Measurements from ENCODE around the gene TEX55.
"Not testable (repeated sequence)": the region's sequence is repeated elsewhere in the genome, so short reads cannot be mapped to it uniquely, and the experiment has no call there.

The TEX55 gene

DNA sequence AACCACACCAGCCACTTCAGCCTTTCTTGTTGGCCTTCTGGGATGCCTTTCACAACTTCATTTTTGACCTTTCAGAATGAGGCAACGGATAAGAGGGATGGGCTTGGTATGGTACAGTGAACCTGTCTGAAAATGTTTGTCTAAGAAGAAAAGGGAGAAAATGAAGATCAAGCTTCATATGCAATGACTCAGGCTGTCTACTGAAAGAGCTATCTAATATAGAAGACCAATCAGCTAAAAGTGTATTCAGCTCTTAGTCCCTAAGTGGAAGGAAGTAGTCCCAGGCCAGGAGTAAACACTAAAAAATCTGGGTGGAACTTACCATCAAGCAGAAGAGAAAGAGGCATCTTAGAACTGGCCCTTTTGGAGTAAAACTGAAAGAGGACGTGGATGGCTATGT lies 15.3 kb downstream of the TEX55 start:
- DNase-seq: no peak

DNA sequence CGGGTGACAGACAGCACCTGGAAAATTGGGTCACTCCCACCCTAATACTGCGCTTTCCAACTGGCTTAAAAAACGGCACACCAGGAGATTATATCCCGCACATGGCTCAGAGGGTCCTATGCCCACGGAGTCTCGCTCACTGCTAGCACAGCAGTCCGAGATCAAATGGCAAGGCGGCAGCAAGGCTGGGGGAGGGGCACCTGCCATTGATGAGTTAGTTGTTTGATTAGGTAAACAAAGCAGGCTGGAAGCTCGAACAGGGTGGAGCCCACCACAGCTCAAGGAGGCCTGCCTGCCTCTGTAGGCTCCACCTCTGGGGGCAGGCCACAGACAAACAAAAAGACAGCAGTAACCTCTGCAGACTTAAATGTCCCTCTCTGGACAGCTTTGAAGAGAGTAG lies 18.8 kb downstream of the TEX55 start:
- not testable (repeated sequence) for DNase-seq

- DNase-seq: no peak
Measured at GRCh38 chr3:119170821-119171220, 24.9 kb downstream of the TEX55 start.

DNA sequence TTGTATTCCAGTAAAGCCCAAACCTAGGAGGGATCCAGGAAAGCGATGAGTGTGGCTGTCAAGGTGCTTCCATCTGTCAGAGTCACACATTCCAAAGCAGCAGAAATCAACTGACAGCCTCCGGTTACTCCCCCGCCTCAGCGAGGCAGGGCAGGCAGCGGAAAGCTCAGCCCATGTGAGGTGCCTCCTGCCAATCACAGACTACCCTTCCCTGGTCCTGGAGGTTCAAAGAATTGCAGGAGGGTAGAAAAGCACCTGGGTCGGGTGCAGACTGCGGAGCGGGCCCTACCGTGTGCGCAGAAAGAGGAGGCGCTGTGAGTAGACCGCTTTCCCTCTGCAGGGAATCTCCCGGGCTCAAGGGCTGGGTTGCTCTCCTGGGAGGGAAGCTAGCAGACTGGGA lies 27.4 kb downstream of the TEX55 start, which contains the start of gene UPK1B:
TSS of gene UPK1B (plus strand) at position 274 of the 400 bp plus-strand sequence. CDS start 13,144 bp downstream, outside the sequence.
- DNase-seq: no peak

- no peak for DNase-seq
Measured at GRCh38 chr3:119175872-119176756, 30.1 kb downstream of the TEX55 start.

GRCh38 chr3:119176778-119177177 lies 30.8 kb downstream of the TEX55 start:
- DNase-seq: no peak

DNA sequence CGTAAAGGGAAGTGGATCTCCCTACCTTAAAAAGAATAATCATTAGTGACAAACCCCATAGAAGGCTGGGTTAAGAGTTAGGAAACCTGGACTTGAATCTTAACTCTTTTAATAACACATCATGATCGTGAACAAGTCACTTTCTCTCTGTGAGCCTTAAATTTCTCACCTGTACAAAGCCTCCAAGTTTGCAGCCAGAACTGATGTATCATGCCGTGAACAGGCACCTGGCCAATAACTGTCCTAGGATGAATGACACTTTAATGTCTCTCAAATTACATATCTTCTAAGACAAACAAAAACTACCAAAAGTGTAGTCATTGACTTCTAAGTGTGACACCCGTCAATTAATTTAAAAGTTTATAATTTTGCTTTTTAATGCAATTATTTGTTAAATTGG lies 31.4 kb downstream of the TEX55 start:
- no peak for DNase-seq

DNA sequence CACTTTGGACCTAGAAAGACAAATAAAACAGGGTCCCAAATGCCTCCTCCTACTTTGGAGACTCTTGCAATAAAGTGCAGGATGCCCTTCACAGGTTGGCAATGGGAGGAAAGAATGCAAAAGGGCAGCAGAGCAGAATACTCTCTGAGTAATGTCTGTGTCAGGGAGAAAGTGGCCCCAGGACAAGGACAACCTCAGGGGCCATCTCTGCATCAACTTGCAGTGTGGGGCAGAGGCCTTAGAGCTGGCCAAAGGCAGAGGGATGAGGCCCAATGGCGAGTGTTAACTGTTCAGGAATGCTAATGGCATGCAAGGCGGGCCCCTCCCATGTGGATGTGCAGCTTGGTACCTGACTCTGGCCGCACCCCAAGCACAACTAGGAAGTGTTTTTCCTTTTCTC lies 35.8 kb downstream of the TEX55 start:
- no peak for DNase-seq

DNA sequence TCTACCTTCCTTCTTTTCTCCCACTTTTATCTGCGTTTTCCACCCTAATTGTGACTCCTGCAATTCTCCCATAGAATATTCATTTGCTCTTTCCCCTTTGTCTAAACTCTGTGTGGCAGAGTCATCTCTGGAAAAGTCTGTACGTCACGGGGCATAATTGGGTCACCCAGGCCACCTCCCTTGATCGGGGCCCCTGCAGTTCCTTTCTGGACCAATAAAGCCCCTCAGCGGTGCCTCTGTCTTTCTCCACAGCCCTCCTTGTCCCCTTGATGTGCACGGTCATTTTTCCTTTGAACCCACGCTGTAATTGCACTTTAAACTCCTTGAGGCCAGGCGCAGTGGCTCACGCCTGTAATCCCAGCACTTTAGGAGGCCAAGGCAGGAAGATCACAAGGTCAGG lies 38.1 kb downstream of the TEX55 start:
- no peak for DNase-seq

DNA sequence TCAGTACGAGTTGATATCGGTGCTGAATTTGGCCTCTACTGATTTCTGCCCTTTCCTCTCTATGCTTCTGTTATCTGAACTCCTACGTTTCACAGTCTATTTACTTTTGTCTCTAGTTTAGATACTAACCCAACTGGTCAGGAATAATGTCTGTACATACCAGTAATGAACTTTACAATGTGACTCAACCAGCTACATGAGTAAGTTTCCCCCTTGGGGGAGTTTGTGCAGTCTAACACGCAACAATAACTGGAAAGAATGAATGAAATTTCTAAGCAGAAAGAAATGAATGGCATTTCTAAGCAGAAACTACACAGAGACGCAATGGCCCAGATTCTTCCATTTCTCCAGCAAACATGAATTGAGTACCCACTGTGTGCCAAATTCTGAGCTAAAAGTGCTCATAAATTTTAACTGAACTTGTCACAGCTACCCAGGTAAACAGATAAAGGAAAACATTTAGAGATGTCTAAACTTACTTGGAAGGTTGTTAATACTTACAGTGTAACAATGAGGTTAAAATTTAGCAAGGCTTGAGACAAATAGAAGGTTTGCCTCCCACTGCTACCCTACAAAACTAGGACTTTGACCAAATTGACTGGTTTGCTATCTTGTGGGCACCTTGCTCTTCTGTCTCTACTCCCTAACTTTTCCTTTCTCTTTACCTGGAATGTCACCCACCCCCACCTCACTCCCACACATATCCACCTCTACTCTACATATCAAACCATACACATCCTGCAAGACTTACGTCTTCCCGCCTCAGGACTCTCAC lies 39.0 kb downstream of the TEX55 start:
- DNase-seq: no peak

DNA sequence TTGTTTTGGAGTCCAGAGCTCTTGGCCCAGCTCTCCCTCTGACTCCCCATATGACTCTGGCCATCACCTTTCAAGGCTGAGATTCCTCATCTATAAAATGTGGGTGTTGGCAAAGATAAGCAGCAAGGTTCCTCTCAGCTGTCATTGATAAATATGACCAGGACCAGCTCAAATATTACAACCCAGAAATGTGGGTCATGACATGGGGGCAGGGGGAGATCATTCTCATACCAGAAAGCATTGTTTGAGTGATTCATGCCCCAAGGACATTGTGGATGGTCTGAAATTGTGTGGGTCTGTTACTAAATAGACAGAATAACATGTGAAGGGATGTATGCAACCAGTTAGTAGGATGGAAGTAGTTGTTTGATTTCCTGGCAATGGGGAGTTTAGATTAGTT lies 41.3 kb downstream of the TEX55 start:
- DNase-seq: no peak

- no peak for DNase-seq
Measured at GRCh38 chr3:119191800-119192199, 45.8 kb downstream of the TEX55 start.

DNA sequence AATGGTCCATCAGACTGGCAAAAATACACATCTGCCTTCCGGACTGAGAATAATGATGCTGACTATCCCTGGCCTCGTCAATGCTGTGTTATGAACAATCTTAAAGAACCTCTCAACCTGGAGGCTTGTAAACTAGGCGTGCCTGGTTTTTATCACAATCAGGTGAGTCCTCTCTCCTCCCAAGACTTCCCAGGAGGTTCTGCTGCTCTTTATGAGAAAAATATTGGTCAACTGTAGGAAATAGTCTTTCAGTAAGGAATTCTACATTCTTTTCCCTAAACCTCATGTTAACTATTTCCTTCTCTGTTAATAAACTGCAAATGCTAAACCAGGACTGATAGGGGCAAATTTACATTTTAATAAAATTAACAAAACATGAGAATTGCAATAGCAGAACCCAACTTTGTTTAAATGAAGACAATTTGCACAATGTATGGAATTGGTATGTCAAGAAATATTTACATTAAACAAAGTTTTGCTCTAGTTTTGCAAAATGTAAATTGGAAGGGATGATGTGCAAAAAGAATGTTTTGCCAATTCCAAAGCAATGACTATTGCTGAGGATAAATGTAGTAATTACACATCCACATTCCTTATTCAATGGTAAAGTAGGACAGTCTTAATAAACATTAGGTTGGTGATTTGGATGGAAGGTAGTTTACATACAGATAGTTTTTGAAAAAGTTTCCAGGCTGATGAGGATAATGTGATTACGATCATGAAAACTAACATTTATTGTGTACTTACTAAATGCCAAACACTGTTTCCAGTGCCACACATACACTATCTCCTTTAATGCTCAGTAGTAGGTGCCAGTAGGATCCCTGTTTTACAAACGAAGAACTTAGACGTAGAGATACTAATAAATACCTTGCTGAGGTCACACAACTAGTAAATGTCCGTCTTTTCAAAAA lies 48.5 kb downstream of the TEX55 start:
- DNase-seq: no peak

GRCh38 chr3:119195151-119195476 lies 49.1 kb downstream of the TEX55 start:
- no peak for DNase-seq

DNA sequence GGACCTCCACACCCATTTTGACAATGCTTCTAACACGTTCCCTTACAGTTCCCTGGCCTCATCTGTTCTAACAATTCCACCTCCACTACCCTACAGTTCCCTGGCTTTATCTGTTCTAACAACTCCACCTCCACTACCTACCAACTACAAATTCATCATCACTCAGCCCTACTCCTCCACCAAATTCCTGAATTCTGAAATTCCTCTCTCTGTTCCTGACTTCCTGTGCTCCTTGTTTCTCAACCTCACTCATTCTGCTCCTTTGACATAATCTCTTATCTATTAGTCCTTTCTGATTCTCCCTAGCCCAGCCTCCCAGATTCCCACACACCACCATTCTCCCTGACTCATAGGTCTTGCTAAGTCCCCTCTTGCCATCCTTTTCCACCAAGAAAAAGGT lies 49.9 kb downstream of the TEX55 start:
- no peak for DNase-seq

All from NCI-H446 (cell line).